OCI-LY7 (cell line): ENCODE measurements around the gene AATK. TPM values are rescaled to one million over a fixed set of nuclear protein-coding genes. Genes with fewer than 3 reads are reported as not detected.
"Not testable (repeated sequence)": the region's sequence is repeated elsewhere in the genome, so short reads cannot be mapped to it uniquely, and the experiment has no call there.

Experiments used
- BruUV-seq: library from RNA; stranded (reverse); fragments of 400-500 nt; replicated peaks from 2 replicates; lab custom pipeline; 2021; lab: Mats Ljungman, UMichigan
- CTCF ChIA-PET: fragments of 300-600 bp; sonication (Branson Sonifier 250); formaldehyde crosslinking; loops from one replicate; lab custom pipeline; 2022; ENCODE audit warnings: antibody characterized with exemption; ENCODE audit not compliant: unreplicated experiment; lab: Charles Lee
- POLR2A ChIA-PET: fragments of 300-600 bp; sonication (Branson Sonifier 250); formaldehyde crosslinking; loops from one replicate; lab custom pipeline; 2022; ENCODE audit warnings: antibody characterized with exemption; lab: Charles Lee
- DNase-seq: peaks from one replicate; pipeline ENCODE4 v3.0.0-alpha.2; 2015; ENCODE audit warnings: low spot score
- H2AFZ ChIP-seq: fragments of 200-600 bp; sonication (generic), shearing (Covaris generic); 2 replicates; pipeline ENCODE4 v1.6.1; 2014; ENCODE audit warnings: mild to moderate bottlenecking, antibody characterized with exemption, low read length, moderate library complexity
- H3K27ac ChIP-seq: fragments of 200-600 bp; sonication (generic); 2 replicates; pipeline ENCODE4 v1.5.1; 2014; ENCODE audit warnings: mixed run types, low read depth, mild to moderate bottlenecking, moderate library complexity, low read length, inconsistent platforms; ENCODE audit not compliant: poor library complexity, severe bottlenecking
- H3K36me3 ChIP-seq: fragments of 200-600 bp; sonication (generic); 2 replicates; pipeline ENCODE4 v1.6.1; 2014; ENCODE audit warnings: mild to moderate bottlenecking, antibody characterized with exemption, low read length, moderate library complexity, mixed read lengths; ENCODE audit not compliant: insufficient read depth
- H3K4me1 ChIP-seq: fragments of 200-600 bp; sonication (generic); 2 replicates; pipeline ENCODE4 v1.5.1; 2014; ENCODE audit warnings: mild to moderate bottlenecking, low read length; ENCODE audit not compliant: insufficient read depth, poor library complexity, severe bottlenecking
- H3K4me2 ChIP-seq: fragments of 200-600 bp; sonication (generic); 2 replicates; pipeline ENCODE4 v1.6.1; 2014; ENCODE audit warnings: mild to moderate bottlenecking, low read length
- H3K4me3 ChIP-seq: fragments of 200-600 bp; sonication (generic); 2 replicates; pipeline ENCODE4 v1.5.1; 2014; ENCODE audit warnings: mild to moderate bottlenecking, low read depth, low read length; ENCODE audit not compliant: poor library complexity, severe bottlenecking
- H3K79me2 ChIP-seq: fragments of 200-600 bp; sonication (generic); 2 replicates; pipeline ENCODE4 v1.6.1; 2016; ENCODE audit warnings: low read depth, mild to moderate bottlenecking, low read length, moderate library complexity, mixed read lengths; ENCODE audit not compliant: insufficient read depth
- H3K9me2 ChIP-seq: fragments of 200-600 bp; sonication (generic); 2 replicates; pipeline ENCODE4 v1.6.1; 2016; ENCODE audit warnings: mild to moderate bottlenecking, low read length, mixed read lengths; ENCODE audit not compliant: insufficient read depth
- H3K9me3 ChIP-seq: fragments of 200-600 bp; sonication (generic); 2 replicates; pipeline ENCODE4 v1.6.1; 2014; ENCODE audit warnings: mild to moderate bottlenecking, mixed run types, low read length, mixed read lengths
- H4K20me1 ChIP-seq: fragments of 200-600 bp; sonication (generic); 2 replicates; pipeline ENCODE4 v1.6.1; 2014; ENCODE audit warnings: mild to moderate bottlenecking, antibody characterized with exemption, low read length, moderate library complexity, mixed read lengths; ENCODE audit not compliant: insufficient read depth
- CTCF ChIP-seq: fragments of 200-600 bp; sonication (generic); conservative IDR thresholded peaks from 2 replicates; pipeline ENCODE4 v1.5.1; 2014; ENCODE audit warnings: mild to moderate bottlenecking, antibody characterized with exemption, low read length, moderate library complexity, mixed read lengths
- EZH2phosphoT487 ChIP-seq: fragments of 200-600 bp; sonication (generic); IDR thresholded peaks from 2 replicates; pipeline ENCODE4 v1.6.1; 2018; ENCODE audit warnings: low read depth, borderline replicate concordance, mild to moderate bottlenecking, mixed run types, antibody characterized with exemption, low read length, moderate library complexity, mixed read lengths
- intact Hi-C: fragments of 100-400 bp; cut with micrococcal nuclease; formaldehyde crosslinking; loops from one replicate; pipeline ENCODE4 v1.10.0; 2022; ENCODE audit not compliant: unreplicated experiment
- total RNA-seq, 2 experiments: library from RNA; depleted of rRNA in 1 of 2; stranded (reverse); fragments of >200 nt in 1 of 2; shearing (Covaris generic) in 1 of 2; gene quantifications; 2 replicates each; pipeline ENCODE4 v1.2.3, GENCODE V29; 2014 to 2022

The AATK gene
- total RNA-seq, 2 experiments from 2014 or later = 0.03 TPM; not detected in 1

DNA sequence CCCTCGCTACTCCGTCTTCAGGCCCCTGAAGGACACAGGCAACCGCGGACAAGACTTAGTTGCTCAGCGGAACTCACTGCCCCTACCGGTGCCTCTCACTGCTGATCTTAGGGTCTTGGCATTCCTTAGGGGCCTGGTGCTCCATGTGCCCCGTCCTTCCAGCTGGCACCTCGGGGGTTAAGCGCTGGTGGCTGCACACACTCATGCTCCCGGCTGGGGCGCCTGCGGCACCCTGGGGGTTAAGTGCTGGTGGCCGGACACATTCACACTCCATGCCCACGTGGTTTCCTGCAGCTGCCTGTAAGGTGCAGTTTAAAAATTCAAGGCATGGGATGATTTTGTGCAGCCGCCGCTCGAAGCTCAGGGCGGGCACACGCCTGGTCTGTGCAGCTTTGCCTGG, 86.0 kb downstream of the AATK start:
- Histone ChIP-seq H3K4me3 (no peak overlapping the region), H3K27ac (no peak overlapping the region), H3K9me2 (no peaks in the 10 kb centered on the region), H3K4me1 (no peaks in the 10 kb centered on the region), H3K79me2 (no peaks in the 10 kb centered on the region), H2AFZ (no peak overlapping the region), H3K4me2 (no peak overlapping the region), H3K9me3 (no peaks in the 10 kb centered on the region), H4K20me1 (no peaks in the 10 kb centered on the region), H3K36me3 (no peaks in the 10 kb centered on the region)
- BruUV-seq = no TSS peak
- intact Hi-C loops = no loop called here
- ChIA-PET CTCF (no interaction called here), POLR2A (no interaction called here)
- no peak for DNase-seq
- no peak for TF ChIP-seq CTCF

GRCh38 chr17:81078026-81078913, 87.8 kb downstream of the AATK start:
- H2AFZ ChIP-seq, H3K79me2 ChIP-seq, H3K9me2 ChIP-seq, H3K9me3 ChIP-seq, H3K4me1 ChIP-seq, BruUV-seq, intact Hi-C loops, H3K4me2 ChIP-seq, H3K36me3 ChIP-seq, H3K4me3 ChIP-seq, H3K27ac ChIP-seq, CTCF ChIA-PET, DNase-seq, H4K20me1 ChIP-seq: not testable (repeated sequence)
- POLR2A ChIA-PET = interaction anchor here (0.6 to 0.7 kb wide), 2 partner anchors 22 to 38 kb away, joined by 3 to 5 read pairs; no protein-coding TSS in a partner anchor

DNA sequence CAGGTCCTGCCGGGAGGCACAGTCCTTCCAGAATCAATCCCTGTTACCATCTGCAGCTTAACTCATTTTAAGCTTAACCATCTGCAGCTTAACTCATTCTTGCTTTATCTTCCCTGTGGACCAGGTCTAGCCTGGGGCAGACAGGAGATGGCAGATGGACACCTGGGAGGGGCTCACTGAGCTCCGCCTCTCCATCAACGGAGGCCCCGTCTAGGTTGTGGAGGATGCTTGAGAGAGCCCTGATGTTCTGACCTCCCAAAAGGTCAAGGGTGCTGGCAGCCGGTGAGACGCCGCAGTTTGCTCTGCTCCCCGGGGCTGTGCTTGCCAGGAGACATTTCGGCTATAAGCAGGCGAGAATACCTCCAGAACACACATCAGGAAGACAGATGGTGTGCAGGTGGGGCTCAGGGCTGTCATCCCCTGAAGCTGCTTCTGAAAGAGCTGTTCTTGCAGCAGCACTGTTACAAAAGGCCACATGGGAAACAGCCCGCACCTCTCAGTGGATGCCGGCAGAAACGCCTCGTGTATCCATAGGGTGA, 89.8 kb downstream of the AATK start:
- no peak for DNase-seq
- Histone ChIP-seq H3K4me2 (no peak overlapping the region), H3K36me3 (no peaks in the 10 kb centered on the region), H2AFZ (no peak overlapping the region), H3K4me1 (no peaks in the 10 kb centered on the region), H4K20me1 (no peaks in the 10 kb centered on the region), H3K79me2 (no peaks in the 10 kb centered on the region), H3K9me2 (no peaks in the 10 kb centered on the region), H3K4me3 (no peak overlapping the region), H3K9me3 (no peaks in the 10 kb centered on the region), H3K27ac (no peak overlapping the region)
- POLR2A ChIA-PET = no interaction called here
- no peak for TF ChIP-seq EZH2phosphoT487
- TF ChIP-seq CTCF = no peak
- CTCF ChIA-PET = no interaction called here
- intact Hi-C loops = no loop called here
- BruUV-seq = no TSS peak
